WI38 (cell line): ENCODE results near the gene ABT1.

Experiments used
- H3K4me3 ChIP-seq: 2 replicates; pipeline ENCODE4 v1.5.1; 2011; ENCODE audit warnings: low read depth, mild to moderate bottlenecking, control low read depth, low read length
- CTCF ChIP-seq: IDR thresholded peaks from 2 replicates; pipeline ENCODE4 v1.5.1; 2012; ENCODE audit warnings: low read depth, mild to moderate bottlenecking, control low read depth, low read length

Gene ABT1

GRCh38 chr6:26568601-26569432 lies 27.9 kb upstream of the ABT1 start:
- peak overlapping the region; percentile 65 for H3K4me3 ChIP-seq
- TF ChIP-seq CTCF = no peak

GRCh38 chr6:26569433-26569764 lies 27.4 kb upstream of the ABT1 start:
- TF ChIP-seq CTCF = no peak
- H3K4me3 ChIP-seq = peak overlapping the region; percentile 55

- no peak for TF ChIP-seq CTCF
- no peak overlapping the region for H3K4me3 ChIP-seq
These were observed 26.5 kb upstream of the ABT1 start for GRCh38 chr6:26570027-26570809.

DNA sequence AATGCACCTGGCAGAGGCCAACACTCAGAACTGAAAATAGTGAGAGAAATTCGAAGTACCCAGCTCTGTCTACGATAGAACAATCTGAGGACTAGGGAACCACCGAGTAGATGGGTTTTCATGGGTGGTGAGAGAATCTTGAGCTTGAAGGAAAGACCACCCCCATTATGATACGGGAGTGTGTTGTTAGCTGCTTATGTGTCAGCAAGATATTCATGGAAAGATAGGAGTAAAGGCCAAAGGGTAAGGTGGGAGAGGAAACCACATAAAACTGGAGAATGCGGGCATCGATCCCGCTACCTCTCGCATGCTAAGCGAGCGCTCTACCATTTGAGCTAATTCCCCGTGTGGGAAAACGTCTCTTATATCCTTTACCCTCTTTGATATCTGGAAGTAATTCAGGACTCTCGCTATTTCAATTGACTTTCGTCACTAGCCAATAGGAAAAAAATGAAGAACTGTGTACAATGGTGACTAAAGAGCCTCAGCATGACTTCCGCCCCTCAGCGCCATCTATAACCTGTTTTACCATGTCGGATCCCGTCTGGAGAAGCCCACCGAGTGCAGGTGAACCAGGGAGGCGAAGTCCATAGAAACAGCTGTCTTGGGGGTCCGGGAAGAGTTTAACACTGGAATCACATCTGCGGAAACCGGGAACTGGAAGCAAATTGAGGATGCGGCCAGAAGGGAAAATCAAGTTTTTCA lies 25.0 kb upstream of the ABT1 start:
- peak overlapping the region; percentile 56 for H3K4me3 ChIP-seq

DNA sequence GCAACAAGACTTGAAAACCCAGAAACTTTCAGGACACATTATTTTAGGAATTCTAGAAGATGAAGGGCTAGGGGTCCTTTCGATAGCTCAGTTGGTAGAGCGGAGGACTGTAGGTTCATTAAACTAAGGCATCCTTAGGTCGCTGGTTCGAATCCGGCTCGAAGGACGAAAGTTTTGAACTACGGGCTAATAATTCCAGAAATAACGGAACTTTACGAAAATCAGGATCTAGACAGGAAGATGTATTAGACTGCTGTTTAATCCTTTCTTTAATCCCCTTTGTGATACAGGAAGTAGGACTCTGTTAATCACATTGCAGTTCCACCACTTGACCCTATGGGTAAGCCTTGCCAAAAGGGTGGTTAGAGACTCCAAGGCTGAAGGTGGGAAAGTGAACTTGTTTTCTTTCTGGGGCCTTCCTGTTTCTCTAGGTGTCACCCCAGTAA lies 21.2 kb upstream of the ABT1 start:
- TF ChIP-seq CTCF = no peak
- no peak overlapping the region for H3K4me3 ChIP-seq

More for the DNA sequence above, 25.0 kb upstream of the ABT1 start:
- no peak for TF ChIP-seq CTCF

DNA sequence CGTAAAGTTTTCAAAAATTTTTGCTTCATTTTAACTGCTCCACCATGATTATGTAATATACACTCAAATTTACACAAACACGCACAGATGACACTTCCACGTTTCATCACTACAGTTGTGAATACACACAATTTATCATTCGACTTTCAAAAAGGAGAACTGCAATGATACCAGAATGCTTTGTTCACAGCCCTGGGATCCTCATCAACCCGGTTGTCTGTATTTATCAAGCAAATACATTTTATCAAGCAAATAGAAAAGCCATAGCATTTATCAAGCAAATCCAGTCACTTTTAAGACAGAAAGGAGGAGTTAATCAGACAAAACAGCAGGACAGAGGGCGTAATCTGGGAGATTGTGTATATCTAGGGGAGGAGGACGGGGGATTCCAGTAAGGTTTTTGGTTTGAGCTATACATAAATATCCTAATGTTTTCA lies 20.3 kb upstream of the ABT1 start:
- H3K4me3 ChIP-seq = peak overlapping the region; percentile 57
- no peak for TF ChIP-seq CTCF
